ENCODE data around the gene SHC3.
"Not testable (repeated sequence)": the region's sequence is repeated elsewhere in the genome, so short reads cannot be mapped to it uniquely, and the experiment has no call there.

The SHC3 gene, protein sequence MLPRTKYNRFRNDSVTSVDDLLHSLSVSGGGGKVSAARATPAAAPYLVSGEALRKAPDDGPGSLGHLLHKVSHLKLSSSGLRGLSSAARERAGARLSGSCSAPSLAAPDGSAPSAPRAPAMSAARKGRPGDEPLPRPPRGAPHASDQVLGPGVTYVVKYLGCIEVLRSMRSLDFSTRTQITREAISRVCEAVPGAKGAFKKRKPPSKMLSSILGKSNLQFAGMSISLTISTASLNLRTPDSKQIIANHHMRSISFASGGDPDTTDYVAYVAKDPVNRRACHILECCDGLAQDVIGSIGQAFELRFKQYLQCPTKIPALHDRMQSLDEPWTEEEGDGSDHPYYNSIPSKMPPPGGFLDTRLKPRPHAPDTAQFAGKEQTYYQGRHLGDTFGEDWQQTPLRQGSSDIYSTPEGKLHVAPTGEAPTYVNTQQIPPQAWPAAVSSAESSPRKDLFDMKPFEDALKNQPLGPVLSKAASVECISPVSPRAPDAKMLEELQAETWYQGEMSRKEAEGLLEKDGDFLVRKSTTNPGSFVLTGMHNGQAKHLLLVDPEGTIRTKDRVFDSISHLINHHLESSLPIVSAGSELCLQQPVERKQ

DNA sequence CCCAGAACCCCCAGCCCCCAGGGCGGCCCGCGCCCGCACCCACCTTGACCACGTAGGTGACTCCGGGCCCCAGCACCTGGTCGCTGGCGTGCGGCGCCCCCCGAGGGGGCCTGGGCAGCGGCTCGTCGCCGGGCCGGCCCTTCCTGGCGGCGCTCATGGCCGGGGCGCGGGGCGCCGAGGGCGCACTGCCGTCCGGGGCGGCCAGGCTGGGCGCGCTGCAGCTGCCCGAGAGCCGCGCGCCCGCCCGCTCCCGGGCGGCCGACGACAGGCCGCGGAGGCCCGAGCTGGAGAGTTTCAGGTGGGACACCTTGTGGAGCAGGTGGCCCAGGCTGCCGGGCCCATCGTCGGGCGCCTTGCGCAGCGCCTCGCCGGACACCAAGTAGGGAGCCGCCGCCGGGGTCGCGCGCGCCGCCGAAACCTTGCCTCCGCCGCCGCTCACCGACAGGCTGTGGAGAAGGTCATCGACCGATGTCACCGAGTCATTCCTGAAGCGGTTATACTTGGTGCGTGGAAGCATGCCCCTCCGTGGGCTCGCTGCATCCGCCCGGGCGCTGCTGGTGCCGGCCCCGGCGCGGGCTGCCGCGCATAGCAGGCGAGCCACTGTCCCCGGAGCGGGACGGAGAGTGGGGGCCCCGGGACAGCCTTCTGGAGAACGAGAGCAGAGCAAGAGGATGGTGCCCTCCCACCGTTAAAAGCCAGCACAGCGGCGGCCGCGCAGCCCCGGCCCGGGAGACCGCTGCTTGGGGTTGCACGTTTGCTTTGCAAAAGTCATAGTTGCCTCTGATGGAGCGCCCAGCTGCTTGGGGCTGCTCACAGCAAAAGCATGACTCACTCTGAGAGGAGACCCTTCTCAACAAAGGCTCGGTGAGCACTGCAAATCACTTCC lies at the start of gene SHC3:
Gene SHC3, minus strand, starts transcription at position 875 of the 886 bp plus-strand sequence. Its CDS starts 358 bp downstream, at position 517.
- DNase-seq (ENCODE audit: low read depth in 3 of 3): no peak

DNA sequence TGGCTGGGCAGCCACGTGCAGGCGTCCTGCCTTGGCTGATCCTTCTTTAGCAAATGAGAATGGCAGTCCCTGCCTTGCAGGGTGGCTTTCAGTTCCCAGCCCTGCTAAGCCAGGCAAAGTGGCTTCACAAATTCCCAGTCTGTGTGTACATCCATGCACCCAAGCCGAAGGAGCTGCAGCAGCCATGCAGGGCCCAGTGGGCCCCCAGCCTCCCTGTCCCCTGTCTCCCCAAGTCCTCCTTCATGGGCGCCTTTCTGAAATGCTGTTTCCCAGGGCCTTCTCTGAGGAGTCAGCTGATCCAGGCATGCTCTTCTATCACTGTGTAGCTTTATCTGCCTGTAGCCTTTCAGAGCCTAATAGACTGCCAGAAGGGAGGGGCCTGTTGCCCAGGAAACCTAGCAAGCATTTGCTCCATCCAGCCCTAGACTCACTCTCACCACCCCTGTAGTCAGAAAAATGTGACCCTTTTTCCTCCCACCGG lies 47.4 kb upstream of the SHC3 start:
- DNase-seq (ENCODE audit: low read depth in 3 of 3): no peak

DNA sequence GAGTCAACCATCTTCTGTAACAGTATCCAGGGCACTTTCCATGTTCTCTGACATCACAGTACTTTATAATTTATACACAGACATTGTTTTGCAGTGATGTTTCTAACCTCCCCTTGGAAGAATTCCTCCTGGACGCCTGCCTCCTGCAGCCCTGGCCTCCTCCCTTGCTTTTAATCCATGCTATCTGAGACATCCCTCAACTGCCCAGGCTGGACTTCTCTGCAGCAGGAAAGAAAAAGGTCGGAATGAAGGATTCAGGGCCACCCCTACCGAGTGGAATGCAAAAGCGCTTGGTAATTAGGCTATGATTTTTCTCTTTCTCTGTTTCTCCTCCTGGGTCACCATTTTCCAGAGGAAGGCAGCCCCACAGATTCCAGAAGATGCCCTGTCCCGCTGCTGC lies 47.0 kb upstream of the SHC3 start:
- DNase-seq (ENCODE audit: low read depth in 3 of 3): no peak

DNA sequence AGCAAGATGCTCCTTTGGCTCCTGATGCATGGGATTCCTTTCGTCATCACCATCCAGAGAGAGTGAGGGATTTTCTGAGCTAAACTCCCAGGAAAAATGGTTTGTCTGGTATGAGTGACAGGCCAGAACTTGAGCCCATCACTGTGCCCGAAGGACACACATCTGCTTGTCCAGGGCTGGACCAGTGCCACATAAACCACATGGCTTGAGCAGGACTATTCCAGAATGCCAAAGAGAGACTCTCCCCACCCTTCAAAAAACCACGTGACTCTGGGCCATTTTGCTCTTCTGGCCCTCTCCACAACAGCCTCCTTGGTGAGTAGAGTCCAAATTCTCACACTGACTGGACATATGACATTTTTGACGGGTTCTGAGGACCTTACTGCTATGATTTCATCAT lies 46.4 kb upstream of the SHC3 start:
- no peak for DNase-seq (ENCODE audit: low read depth in 3 of 3)

DNA sequence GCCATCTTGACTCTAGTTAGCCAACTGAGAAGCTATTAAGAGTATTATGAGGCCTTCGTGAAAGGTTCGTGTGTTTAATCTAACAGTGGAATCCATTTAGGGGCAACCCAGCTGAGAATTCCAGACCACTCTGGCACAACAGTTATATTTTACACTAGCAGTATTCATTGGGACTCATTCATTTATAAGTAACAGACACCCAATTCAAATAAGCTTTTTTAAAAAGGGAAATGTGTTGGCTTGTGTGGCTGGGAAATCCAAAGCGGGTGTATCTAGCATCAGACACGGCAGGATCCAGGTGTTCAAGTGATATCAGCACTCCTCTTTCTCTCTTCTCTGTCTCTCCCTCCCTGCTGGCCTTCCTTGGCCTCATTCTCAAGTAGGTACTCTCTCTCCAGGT lies 46.0 kb upstream of the SHC3 start:
- no peak for DNase-seq (ENCODE audit: low read depth in 3 of 3)

DNA sequence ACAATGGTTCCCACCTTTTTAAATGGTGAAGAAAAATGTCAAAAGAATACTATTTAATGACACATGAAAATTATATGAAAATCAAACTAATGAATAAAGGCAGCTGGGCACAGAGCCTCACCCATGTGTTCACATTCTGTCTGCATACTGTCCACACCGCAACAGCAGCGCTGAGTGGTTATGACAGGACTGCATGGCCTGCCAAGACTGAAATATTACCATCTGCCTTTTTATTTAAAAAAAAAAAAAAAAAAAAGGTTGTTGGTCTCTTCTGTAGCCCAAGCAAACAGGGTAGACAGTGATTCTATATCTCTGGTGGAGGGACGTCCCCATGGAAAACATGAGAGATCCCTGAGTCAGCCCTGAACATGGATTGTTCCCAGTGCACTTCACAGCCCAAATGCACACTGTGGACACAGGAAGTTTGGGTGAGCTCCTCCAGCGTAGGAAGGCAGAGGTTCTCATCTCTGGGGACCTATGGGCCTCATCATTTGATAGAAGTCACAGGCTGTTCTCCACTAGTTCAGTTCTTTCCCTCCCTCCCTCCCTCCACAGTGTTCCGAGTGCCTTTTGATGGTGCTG lies 44.9 kb upstream of the SHC3 start:
- no peak for DNase-seq (ENCODE audit: low read depth in 3 of 3)

DNA sequence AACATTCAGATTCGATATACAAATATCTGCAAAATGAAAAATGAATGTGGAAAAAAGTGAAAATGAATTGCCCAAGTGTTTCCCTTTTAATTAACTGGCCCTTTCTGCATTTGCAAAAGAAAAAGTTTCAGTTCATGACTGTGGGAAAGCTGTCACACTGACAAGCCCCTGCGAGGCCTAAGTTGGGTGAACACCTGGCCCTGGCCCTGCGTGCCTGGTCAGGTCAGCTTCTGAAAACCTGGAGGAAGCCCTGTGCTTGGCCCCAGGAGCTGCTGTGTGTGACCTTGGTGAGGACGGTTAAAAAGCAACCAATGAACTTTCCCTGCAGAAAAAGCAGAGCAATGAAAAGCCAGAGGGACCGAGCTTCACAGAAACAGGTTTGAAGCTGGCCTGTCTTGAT lies 41.0 kb upstream of the SHC3 start:
- no peak for DNase-seq (ENCODE audit: low read depth in 3 of 3)

DNA sequence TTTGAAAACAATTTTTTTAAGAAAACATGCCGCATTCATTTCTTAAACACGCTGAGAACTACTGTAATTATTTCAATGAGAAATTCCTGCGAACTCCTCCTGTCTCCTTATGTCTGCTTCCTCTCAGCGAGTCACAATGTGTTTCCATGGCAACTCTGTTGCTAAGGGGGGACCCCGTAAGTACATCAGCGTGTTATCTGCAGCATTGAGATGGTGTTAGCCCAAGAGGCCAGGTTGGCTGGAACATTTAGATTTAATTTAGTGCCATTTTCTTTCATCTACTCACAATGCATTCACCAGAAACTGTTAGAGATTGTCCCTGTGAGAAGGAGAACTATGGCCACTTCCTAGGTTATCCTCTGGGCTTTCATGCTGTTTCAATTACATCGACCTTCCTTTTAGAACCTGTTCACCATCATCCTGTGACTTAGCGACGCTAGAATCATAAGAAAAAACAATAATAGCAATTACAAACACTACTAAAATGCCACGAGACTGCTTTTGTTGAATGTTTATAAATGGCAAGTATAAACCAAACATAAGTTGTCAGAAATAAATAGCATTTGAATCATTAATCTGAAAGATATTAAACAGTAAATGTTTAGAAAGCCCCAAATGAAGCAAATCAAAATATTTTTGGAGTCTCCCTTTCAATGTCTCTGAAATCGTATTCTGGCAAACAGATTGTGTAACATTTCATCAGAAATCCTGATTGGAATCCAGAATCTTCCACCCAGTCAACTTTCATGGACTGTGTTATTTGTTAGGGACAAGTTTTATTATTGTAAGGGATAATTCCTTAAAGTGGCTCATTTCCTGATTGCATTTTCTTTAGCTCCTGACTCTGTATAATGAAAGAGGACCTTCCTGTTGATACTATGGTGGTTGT lies 39.7 kb upstream of the SHC3 start:
- DNase-seq (ENCODE audit: low read depth in 3 of 3): no peak

DNA sequence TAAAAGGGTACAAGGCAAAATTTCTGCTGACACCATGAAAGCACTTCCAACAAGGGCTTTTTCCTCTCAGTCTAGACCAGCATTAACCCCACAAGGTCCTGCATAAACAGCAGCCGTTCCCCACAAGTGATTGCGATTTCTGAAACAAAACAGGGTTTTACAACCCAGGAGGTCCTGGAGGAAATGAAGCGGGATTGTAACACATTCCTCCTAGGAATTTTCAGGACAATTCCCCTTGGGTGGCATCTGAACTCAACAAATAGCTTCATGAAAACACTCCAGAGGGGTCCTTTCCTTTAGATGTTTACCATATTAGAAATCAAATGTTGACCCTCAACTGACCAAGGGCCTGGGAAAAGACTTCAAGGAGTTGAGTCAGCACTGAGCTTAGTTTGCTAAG lies 36.7 kb upstream of the SHC3 start:
- no peak for DNase-seq (ENCODE audit: low read depth in 3 of 3)

DNA sequence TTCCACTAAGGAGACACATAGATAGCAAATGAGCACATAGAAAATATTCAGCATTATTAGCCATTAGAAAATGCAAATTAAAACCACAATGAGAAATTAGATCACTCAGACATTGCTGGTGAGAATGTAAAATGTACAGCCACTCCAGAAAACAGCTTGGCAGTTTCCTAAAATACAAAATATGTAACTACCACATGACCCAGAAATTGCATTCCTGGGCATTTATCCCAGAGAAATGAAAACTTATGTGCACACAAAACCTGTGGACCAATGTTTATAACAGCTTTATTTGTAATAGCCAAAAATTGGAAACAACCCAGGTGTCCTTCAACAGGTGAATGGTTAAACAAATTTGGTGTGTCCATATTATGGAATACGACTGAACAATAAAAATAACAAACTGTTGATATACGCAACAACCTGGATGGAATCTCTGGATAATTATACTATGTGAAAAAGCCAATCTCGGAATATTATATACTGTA lies 34.8 kb upstream of the SHC3 start:
- no peak for DNase-seq (ENCODE audit: low read depth in 3 of 3)

DNA sequence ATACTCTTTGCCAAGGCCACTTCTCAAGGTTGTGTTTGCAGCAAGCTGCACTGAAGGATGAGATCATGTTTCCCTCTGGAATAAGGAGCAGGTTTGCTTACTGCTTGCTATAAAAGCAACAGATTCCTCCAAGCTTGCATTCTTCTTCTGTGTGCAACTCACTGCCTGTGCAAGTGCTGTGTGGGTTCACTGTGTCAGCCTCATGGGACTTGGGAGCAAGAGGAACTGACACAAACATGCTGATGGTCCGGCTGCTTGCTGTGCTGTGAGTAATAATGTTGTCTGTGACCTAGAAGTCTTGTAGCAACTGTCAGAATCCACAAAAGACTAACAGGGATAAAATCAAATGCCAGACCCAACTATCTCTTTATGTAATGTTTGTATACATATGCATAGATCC lies 33.6 kb upstream of the SHC3 start:
- DNase-seq (ENCODE audit: low read depth in 3 of 3): no peak

DNA sequence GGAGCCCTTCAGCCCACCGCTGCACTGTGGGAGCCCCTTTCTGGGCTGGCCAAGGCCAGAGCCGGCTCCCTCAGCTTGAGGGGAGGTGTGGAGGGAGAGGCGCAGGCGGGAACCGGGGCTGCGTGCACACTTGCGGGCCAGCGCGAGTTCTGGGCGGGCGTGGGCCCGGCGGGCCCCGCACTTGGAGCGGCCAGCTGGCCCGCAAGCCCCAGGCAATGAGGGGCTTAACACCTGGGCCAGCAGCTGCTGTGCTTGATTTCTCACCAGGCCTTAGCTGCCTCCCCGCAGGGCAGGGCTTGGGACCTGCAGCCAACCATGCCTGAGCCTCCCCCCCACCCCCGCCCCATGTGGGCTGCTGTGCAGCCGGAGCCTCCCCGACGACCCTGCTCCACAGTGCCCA lies 30.7 kb upstream of the SHC3 start:
- DNase-seq (ENCODE audit: low read depth in 3 of 3): not testable (repeated sequence)

DNA sequence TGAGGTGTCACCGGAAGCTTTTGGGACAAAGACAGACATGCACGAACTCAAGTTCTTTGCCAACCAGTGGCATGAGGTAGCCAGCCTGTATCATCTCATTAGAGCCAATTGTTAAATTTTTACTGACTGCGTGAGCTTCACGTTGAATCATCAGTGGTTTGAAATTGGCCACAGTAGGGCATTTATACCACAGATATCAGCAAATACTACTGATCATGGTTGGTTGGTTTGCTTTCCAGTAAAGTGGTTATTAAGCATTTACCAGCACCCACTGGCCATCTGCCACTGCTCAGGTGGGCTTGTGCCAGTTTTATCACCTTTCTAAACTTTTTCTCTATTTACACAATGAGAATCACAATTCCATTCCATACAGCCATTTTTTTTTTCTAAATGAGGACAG lies 28.4 kb upstream of the SHC3 start:
- DNase-seq (ENCODE audit: low read depth in 3 of 3): no peak

DNA sequence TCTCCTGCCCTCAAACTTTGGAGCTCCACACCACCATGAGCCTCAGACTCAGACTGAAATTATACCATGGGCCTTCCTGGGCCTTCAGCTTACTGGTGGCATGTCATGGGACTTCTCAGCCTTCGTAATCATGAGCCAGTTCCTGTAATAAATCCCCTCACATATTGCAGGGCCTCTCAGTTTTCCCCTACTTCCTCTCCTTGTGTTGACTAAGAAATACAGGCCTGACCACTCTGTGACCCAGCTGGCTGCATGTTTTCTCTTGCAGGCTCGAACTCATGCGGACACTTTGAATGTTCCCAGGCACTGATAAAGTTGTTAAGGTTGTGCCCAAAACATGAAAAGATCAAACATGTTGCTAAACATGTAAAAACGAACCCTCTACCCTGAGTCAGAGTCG lies 26.2 kb upstream of the SHC3 start:
- no peak for DNase-seq (ENCODE audit: low read depth in 3 of 3)

DNA sequence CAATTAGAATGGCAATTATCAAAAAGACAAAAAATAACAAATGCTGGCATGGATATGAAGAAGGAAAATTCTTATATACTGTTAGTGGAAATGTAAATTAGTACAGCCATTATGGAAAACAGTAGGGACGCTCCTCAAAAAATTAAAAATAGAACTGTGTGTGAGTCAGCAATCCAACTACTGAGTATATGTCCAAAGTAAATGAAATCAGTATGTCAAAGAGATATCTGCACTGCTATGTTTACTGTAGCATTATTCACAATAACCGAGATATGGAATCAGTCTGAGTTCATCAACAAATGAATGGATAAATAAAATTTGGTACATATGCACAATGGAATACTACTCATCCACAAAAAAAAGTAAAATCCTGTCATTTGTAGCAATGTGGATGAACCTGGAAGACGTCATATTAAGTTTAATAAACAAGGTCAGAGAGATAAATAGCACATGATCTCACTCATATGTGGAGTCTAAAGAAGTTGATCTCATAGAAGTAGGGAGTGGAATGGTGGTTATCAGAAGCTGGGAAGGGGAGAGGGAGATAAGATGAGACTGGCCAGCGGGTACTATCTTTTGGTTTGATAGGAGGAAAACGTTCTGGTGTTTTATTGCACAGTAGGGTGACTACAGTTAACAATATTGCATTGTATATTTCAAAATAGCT lies 16.6 kb upstream of the SHC3 start:
- DNase-seq (ENCODE audit: low read depth in 3 of 3): no peak

DNA sequence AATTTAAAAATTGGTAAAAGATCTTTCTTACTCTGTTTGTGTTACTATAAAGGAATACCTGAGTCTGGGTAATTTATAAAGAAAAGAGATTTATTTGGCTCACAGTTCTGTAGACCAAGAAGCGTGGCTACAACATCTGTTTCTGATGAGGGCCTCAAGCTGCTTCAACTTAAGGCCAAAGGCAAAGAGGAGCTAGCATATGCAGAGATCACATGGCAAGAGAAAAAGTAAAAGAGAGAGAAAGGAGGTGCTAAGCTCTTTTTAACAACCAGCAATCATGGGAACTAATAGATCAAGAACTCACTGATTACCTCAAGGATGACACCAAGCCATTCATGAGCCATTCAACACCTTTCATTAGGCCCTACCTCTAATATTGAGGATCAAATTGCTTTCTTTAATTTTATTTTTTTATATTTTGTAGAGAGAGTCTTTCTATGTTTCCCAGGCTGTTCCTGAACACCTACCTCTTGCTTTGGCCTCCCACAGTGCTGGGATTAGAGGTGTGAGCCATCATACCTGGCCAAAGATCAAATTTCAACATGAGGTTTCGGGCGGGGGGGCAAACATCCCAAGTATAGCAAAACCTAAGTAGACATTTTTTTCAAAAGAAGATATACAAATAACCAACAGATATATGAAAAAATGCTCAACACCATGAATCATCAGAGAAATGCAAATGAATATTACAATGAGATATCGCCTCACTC lies 16.0 kb upstream of the SHC3 start:
- no peak for DNase-seq (ENCODE audit: low read depth in 3 of 3)

DNA sequence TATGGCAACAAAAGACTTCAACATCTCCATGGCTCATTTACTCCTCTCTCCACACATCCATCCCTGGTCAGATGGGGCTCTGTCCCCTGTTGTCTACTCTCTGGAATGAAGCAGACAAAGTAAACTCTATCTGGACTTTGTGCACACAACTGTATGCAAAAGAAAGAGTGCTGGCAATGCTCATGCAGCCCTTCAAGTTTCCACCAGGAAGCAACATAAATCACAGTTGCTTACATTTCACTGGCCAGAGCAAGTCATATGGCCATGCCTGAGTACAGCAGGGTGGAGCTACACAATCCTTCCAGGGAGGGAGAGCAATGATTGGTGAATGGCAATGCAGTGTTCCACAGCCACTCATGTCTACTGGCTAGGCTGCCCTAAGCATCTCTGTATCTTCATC lies 12.4 kb upstream of the SHC3 start:
- DNase-seq (ENCODE audit: low read depth in 3 of 3): no peak

DNA sequence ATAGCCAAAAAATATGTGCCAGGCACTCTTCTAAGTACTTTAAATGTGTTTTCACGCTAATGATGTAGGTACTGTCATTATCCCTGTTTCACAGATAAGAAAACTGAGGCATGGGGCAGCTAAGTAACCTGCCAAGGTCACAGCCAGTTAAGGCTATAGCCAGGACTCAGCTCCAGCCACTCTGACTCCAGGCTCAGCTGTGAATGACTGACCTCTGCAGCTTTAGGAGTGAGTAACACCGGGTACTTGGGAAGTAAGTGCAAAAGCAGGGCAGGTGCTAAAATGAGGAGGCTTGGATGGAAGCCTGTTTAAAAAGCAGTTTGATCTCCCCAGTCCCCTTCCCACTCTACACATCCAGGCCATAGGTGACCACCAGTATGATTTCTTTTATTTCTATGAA lies 10.6 kb upstream of the SHC3 start:
- no peak for DNase-seq (ENCODE audit: low read depth in 3 of 3)

DNA sequence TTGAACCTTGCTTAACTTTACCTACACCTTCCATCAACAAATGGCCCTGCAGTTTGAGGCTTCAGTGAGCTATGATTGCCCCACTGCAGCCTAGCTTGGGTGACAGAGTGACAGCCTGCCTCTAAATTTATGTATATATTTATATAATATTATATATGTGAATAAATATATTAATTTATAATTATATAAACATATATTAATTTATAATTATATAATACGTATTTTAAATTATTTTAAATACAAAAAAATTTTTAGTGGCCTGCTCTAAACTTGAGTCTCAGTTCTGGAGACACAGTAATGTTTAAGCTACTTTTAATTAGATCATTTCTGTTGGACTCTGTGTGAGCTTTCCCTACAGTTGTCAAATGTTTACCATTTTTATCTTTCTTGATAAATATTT lies 9.3 kb upstream of the SHC3 start:
- no peak for DNase-seq (ENCODE audit: low read depth in 3 of 3)

DNA sequence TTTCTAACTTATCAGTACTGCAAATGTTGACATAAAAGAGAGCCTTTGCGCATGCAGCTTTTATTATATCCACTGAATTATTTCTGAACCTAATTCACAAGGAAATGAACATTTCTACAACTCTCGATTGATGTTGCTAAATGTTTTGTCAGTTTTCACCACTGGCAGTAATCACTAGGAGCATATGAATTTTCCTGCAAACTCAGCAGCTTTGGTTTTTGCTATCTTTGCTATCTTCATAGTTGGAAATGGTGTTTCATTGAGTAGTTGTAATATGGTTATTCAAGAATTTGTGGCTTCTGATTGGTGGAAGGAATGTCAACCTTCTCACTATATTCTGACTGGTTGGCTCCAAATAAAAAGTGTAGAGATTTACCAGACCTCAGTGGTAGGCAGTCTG lies 8.9 kb upstream of the SHC3 start:
- DNase-seq (ENCODE audit: low read depth in 3 of 3): no peak

Measured in stimulated activated CD4-positive, alpha-beta T cell treated with anti-CD3 and anti-CD28 coated beads, TNF-alpha, amount 100 ng/mL, for 24 hours (primary cell).